HEK293T (cell line): ENCODE data around the gene SMPD3.

Experiments
- BHLHE40 ChIP-seq: fragments of 450-650 bp; IDR thresholded peaks from 2 replicates; pipeline ENCODE4 v1.6.1; 2016; ENCODE audit warnings: mild to moderate bottlenecking, moderate library complexity, borderline replicate concordance
- FOXK2 ChIP-seq: fragments of 450-650 bp; IDR thresholded peaks from 2 replicates; pipeline ENCODE4 v1.6.1; 2016; ENCODE audit warnings: mild to moderate bottlenecking
- FOXM1 ChIP-seq: fragments of 450-650 bp; IDR thresholded peaks from 2 replicates; pipeline ENCODE4 v1.6.1; 2017; ENCODE audit warnings: mild to moderate bottlenecking, borderline replicate concordance
- LEF1 ChIP-seq: fragments of 450-650 bp; IDR thresholded peaks from 2 replicates; pipeline ENCODE4 v1.6.1; 2017; ENCODE audit warnings: mild to moderate bottlenecking, borderline replicate concordance
- NFRKB ChIP-seq: fragments of 450-650 bp; IDR thresholded peaks from 2 replicates; pipeline ENCODE4 v1.6.1; 2016; ENCODE audit warnings: mild to moderate bottlenecking, moderate library complexity
- TARDBP ChIP-seq: fragments of 450-650 bp; IDR thresholded peaks from 2 replicates; pipeline ENCODE4 v1.6.1; 2016

DNA sequence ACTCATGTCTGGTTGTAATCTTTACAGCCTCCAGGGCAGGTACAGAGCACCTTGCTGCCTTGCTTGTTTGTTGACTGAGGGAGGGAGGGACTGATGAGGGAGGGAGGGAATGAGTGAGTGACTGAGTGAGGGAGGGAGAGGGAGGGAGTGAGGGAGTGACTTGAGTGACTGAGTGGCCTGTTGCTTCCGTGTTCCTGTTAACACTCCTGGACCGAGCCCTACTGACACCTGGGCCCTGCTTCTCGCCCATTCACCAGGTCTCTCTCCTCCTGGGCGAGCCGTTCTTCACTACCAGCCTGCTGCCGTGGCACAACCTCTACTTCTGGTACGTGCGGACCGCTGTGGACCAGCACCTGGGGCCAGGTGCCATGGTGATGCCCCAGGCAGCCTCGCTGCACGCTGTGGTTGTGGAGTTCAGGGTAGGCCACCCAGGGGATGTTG, 96.3 kb downstream of the SMPD3 start:
- TF ChIP-seq TARDBP (no peak), BHLHE40 (no peak), FOXM1 (no peak), FOXK2 (no peak), NFRKB (no peak), LEF1 (no peak)
